HK-2 (cell line): ENCODE data around the gene BRIP1.

Experiments used
- DNase-seq: peaks from one replicate; pipeline ENCODE4 v3.0.0-alpha.2; 2018; ENCODE audit not compliant: unreplicated experiment

BRIP1 gene

GRCh38 chr17:61757168-61757567 is 106.2 kb downstream of the BRIP1 start:
- DNase-seq = no peak

- no peak for DNase-seq
These were observed 106.8 kb downstream of the BRIP1 start for GRCh38 chr17:61756561-61756960.

- no peak for DNase-seq
These were observed 107.7 kb downstream of the BRIP1 start for GRCh38 chr17:61755668-61756067.

- no peak for DNase-seq
These were observed 108.2 kb downstream of the BRIP1 start for GRCh38 chr17:61755078-61755477.

- no peak for DNase-seq
These were observed 109.2 kb downstream of the BRIP1 start for GRCh38 chr17:61754124-61754523.

- DNase-seq = no peak
These were observed 109.6 kb downstream of the BRIP1 start for GRCh38 chr17:61753696-61754095.

- DNase-seq = no peak
These were observed 112.7 kb downstream of the BRIP1 start for GRCh38 chr17:61750656-61751055.

- DNase-seq = no peak
These were observed 113.4 kb downstream of the BRIP1 start for GRCh38 chr17:61749823-61750404.

- no peak for DNase-seq
These were observed 116.9 kb downstream of the BRIP1 start for GRCh38 chr17:61746248-61746985.

GRCh38 chr17:61744804-61745203 is 118.5 kb downstream of the BRIP1 start:
- DNase-seq = no peak

- no peak for DNase-seq
These were observed 119.1 kb downstream of the BRIP1 start for GRCh38 chr17:61744252-61744651.

GRCh38 chr17:61743766-61744165 is 119.6 kb downstream of the BRIP1 start:
- DNase-seq = no peak

GRCh38 chr17:61739002-61739401 is 124.3 kb downstream of the BRIP1 start:
- no peak for DNase-seq

- DNase-seq = no peak
These were observed 125.1 kb downstream of the BRIP1 start for GRCh38 chr17:61738249-61738648.

GRCh38 chr17:61737820-61738219 is 125.5 kb downstream of the BRIP1 start:
- no peak for DNase-seq

GRCh38 chr17:61736438-61736837 is 126.9 kb downstream of the BRIP1 start:
- DNase-seq = no peak

GRCh38 chr17:61735807-61736206 is 127.5 kb downstream of the BRIP1 start:
- DNase-seq = no peak

- no peak for DNase-seq
These were observed 128.9 kb downstream of the BRIP1 start for GRCh38 chr17:61734466-61734865.

GRCh38 chr17:61734012-61734411 is 129.3 kb downstream of the BRIP1 start:
- DNase-seq = no peak

- DNase-seq = no peak
These were observed 130.3 kb downstream of the BRIP1 start for GRCh38 chr17:61733021-61733420.

- DNase-seq = no peak
These were observed 131.2 kb downstream of the BRIP1 start for GRCh38 chr17:61732169-61732568.

- DNase-seq = no peak
These were observed 132.0 kb downstream of the BRIP1 start for GRCh38 chr17:61731330-61731729.

- no peak for DNase-seq
These were observed 133.5 kb downstream of the BRIP1 start for GRCh38 chr17:61729690-61730268.
